HG02678 (cell line): ENCODE measurements around the gene EBP.
"Not testable (repeated sequence)": the region's sequence is repeated elsewhere in the genome, so short reads cannot be mapped to it uniquely, and the experiment has no call there.

Experiments
- ATAC-seq: cut with Tn5 transposase; IDR thresholded peaks from one replicate; pipeline ENCODE4 v1.9.1; 2021; ENCODE audit warnings: mild to moderate bottlenecking, moderate library complexity; ENCODE audit not compliant: unreplicated experiment

The EBP gene

DNA sequence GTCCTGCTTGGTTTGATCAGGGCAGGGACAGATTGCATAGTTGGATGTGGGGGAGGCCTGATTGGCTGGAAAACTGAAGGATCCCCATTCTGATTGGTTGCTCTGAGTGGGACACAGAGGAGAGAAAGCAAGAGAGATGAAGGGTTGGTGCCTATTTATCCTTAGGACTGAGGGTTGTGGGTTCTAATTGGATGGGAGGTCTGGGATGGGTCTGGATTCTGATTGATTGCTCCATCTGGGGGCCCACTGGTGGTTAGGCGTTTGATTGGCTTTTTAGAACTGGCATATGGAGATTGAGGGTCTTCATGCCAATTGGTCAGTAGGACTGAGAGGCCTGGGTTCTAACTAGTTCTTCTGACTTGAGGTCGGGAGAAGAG is 644 bp upstream of the EBP start:
- ATAC-seq: no peak

DNA sequence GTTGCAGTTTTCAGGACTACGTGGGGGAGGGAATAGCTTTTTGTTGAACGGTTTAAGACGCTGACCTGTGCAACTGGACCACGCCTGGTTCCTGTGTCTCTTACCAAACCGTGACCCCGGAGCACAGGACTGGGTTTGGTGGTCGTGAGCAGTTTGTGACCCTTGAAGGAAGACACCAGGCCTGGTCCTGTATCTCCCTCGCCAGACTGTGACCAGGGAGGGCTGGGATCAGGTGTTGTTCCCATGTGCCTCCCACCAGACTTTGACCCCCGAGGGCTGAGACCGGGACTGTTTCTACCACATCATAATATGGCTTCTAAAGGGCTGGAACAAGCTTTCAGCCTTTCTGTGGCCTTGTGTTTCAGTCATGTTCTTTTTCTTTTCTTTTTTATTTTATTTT is 683 bp downstream of the EBP start:
- no peak for ATAC-seq

DNA sequence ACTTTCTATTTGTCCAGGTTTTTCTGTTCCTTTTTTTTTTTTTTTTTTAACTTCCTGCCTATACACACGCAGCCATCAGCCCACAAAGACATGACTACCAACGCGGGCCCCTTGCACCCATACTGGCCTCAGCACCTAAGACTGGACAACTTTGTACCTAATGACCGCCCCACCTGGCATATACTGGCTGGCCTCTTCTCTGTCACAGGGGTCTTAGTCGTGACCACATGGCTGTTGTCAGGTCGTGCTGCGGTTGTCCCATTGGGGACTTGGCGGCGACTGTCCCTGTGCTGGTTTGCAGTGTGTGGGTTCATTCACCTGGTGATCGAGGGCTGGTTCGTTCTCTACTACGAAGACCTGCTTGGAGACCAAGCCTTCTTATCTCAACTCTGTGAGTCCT is 2.1 kb downstream of the EBP start:
- ATAC-seq: no peak

DNA sequence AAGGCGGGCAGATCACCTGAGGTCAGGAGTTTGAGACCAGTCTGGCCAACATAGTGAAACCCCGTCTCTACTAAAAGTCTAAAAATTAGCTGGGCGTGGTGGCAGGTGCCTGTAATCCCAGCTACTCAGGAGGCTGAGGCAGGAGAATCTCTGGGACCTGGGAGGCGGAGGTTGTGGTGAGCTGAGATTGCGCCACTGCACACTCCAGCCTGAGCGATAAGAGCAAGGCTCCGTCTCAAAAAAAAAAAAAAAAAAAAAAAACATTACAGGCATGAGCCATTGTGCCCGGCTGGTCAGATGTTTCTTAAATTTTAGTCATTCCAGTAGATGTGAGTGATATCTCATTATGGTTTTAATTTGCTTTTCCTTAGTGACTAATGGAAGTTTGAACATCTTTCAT is 4.2 kb downstream of the EBP start:
- ATAC-seq: not testable (repeated sequence)

DNA sequence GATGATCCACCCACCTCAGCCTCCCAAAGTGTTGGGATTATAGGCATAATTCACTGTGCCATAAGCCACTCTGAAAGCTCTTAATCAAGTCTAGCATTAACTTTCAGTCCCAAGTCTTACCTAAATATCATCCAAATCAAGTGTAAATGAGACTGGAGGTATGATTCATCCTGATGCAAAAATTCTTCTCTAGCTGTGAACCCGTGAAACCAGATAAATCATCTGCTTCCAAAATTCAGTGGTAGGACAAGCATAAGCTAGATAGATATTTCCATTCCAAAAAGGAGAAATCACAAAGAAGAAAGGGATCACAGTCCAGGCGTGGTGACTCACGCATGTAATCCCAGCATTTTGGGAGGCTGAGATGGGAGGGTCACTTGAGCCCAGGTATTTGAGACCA is 9.1 kb downstream of the EBP start:
- ATAC-seq: no peak

DNA sequence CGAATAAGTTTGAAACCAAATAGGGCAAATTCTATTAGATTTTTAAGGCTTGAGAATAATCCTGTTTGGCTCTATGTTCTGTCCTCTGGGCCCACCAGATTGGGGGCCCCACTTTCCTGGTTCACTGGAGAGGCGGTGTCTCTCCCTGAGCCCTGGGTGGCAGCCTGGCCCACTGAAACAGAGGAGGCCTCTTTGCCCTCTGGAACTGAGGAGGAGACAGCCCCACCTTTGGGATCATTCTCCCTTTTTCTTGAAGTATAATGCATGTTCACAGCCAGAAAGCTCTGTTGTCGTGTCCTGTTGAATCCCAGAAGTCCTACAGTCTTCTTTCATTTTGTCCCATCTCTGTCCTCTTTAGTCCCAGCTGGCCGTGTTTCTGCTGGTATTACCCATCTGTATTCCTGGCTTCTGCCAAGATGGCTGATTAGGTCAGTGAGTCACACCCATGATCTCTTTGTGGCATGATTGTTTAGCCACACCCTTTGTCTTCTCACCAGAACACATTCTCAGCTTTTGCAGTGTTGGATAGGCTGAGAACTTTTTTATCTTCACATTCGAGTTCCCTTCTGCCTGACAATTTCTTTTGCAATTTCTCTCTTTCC is 9.9 kb downstream of the EBP start:
- ATAC-seq: no peak

DNA sequence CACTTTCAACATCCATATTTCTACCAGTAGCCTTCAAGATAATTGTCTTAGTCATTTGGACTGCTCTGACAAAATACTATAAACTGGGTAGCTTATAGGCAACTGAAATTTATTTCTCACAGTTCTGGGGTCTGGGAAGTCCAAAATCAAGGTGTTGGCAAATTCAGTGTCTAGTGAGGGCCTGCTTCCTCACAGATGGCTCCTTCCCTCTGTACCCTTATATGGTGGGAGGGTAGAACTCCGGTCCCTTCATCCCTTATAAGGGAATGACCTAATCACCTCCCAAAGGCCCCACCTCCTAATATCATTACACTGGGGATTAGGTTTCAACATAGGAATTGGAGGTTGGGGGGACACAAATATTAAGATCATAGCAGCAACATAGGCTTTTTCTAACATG is 10.6 kb downstream of the EBP start:
- no peak for ATAC-seq

DNA sequence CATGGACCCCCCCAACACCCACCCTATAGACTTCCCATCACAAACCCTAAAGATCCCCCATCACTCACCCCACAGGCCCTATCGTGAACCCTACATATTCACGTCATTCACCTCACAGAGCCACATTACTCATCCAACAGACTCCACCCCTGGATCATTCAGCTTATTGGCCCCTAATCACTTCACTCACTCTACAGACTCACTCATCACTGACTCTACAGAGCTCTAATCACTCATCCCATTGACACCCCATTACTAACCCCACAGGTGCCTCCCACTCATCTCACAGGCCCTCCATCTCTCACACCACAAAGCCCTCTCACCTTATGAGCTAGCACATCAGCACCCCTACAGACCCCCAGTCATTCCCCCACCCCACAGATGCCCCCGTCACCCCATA is 11.6 kb downstream of the EBP start:
- no peak for ATAC-seq

DNA sequence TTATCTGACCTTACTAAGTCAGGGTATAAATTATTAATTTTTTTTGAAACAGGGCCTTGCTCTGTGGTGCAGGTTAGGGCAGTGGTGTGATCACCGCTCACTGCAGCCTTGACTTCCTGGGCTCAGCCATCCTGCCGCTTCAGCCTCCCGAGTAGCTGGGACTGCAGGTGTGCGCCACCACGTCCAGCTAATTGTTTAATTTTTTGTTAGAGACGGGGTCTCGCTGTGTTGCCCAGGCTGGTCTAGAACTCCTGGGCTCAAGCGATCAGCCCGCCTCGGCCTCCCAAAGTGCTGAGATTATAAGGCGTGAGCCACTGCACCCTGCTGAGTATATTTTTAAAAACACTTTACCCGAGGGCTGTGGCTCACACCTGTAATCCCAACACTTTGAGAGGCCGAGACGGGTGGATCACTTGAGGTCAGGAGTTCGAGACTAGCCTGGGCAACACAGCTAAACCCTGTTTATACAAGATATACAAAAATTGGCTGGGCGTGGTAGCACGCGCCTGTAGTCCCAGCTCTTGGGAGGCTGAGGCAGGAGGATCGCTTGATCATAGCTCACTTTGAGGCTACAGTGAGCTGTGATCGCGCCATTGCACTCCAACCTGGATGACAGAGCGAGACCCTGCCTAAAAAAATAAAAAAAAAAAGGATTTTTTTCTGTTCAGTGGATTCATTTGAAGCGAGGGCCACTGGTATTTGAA is 17.2 kb downstream of the EBP start:
- ATAC-seq: no peak

DNA sequence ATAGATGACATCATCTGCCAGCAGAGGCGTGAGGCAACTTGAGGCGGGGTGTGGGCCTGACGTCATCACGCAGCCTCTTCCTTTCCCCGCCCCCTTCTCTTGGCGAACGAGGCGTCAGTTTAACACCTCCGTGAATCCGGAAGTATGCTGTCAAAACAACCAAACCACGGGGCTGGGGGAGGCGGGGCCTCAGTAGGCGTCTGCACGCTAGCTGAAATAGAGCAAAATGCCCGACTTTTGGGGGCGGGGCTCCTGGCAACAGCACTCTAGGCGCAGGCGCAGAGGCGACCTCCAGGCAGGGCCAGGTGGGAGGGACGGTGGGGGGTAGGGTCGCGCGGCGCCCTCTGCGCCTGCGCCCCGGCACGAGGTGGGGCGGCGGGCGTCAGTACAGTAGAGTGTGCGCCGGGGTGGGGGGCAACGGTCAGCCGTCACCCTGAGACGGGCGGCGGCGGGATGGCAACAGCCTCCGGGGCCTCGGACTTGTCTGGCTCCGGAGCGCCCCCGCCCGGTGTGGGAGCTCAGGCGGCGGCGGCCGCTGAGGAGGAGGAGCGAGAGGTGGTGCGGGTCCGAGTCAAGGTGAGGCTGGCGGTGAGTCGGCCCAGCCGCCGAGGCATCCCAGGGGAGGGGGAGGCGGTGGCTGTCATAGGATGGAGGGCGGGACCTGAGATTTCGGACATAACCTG is 17.9 kb downstream of the EBP start, which contains the start of gene TBC1D25:
Gene TBC1D25, plus strand, starts transcription at position 370 of the 683 bp plus-strand sequence. Its CDS starts 84 bp downstream, at position 454.
- peak; percentile 86 for ATAC-seq

DNA sequence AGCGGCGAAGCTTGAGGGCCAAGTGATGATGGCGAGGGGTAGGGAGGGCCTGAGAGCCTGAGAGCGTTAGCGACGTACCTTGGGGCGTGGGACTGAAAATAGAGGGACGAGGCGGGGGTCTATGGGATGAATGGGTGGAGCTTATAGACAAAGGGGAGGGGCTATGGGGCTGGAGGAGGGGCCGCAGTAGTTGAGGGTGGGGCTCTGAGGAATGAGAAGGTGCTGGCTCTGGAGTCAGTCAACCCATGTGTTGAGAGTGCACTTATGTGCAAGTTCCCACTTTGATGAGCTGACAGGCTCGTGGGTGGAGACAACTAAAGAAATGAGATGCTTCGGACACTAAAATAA is 18.4 kb downstream of the EBP start:
- ATAC-seq: peak; percentile 30

DNA sequence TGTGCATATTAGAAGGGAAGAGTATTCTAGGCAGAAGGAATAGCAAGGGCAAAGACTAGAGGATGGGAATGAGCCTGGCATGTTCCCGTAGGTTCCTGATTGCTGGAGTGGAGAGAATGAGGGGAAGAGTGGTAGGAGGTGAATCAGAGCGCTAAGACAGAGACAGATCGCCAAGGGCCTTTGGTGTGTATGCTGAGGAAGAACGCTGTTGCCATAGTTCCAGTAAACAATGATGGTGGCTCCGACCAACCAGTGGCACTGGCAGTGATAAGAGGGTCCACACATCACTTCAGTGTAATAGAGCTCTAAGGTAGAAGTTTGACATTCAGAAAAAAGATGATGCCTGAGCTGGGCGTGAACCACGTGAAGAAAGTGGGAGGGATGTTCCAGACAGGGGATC is 18.9 kb downstream of the EBP start:
- no peak for ATAC-seq

DNA sequence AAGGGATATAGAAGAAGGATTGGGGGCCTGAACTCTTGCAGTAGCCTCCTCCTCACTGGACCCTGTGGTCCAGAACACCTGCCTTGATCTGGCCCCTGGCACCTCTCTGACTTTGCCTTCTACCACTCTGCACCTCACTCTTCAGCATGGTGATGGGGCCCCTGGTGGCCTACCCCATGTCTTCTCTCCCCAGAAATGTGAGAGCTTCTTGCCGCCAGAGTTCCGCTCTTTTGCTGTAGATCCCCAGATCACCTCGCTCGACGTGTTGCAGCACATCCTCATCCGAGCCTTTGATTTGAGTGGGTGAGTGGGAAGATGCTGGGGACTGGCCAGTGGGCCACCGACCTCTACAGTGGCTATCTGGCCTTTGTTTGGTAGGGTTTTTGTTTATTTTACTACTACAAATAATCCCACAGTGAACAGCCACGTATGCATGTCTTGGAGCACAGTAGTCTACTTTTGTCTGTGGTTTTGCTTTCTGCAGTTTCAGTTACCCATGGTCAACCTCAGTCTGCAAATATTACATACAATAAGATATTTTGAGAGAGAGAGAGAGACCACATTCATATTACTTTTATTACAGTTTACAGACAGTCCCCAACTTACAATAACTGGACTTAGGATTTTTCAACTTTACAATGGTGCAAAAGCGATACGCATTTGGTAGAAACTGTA is 19.7 kb downstream of the EBP start:
- ATAC-seq: no peak

DNA sequence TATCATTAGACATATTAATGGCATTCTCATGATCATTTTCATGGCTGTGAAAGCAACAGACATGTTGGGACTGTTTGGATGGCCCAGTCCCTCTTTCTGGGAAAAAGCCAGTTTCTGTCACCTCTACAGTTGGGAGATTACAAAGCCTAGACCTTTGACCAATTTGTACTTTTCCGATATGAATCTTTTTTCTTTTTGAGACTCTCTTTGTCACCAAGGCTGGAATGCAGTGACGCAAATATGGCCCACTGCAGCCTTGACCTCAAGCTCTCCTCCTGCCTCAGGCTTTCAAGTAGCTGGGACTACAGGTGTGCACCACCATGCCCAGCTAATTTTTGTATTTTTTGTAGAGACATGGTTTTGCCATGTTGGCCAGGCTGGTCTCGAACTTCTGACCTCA is 27.3 kb downstream of the EBP start:
- no peak for ATAC-seq

DNA sequence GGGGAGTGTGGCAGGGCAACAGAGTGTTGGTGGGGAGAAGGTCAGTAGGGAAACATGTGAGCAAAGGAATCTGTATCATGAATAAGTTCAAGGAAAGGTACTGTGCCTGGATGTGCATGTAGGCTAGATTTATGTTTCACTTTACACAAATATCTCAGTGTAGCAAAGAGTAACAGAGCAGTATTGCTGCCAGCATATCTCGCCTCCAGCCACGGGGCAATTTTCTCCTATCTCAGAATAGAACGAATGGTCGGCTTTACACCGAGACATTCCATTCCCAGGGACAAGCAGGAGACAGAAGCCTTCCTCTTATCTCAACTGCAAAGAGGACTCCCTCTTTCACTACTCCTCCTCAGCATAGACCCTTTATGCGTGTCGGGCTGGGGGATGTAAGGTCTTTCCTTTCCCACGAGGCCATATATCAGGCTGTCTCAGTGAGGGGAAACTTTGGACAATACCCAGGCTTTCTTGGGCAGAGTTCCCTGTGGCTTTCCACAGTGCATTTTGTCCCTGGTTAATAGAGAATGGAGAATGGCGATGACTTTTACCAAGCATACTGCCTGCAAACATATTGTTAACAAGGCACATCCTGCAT is 34.2 kb downstream of the EBP start:
- not testable (repeated sequence) for ATAC-seq

DNA sequence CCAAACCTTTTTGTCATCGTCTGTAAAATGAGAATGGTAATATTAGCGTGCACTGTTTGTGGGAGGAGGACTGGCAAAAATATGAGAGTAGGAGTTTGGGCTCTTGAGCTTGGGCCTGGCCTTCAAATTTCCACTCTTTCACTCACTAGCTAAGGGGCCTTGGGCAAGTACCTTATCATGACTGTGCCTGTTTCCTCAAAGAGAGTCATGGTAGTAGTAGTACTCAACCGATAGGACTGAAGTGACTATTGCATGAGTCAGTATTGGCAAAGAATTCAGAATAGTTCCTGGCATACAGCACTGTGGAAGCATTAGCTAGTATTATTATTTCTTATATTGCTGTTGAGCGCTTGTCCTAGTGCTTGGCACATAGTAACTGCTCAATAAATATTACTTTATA is 36.7 kb downstream of the EBP start:
- ATAC-seq: no peak

DNA sequence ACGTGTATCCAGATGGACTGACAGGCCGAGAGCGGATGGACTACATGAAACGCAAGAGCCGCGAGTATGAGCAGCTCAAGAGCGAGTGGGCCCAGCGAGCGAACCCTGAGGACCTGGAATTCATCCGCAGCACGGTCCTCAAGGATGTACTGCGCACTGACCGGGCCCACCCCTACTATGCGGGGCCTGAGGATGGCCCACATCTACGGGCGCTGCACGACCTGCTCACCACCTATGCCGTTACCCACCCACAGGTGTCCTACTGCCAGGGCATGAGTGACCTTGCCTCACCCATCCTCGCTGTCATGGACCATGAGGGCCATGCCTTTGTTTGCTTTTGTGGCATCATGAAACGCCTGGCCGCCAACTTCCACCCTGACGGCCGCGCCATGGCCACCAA is 38.0 kb downstream of the EBP start:
- ATAC-seq: no peak

DNA sequence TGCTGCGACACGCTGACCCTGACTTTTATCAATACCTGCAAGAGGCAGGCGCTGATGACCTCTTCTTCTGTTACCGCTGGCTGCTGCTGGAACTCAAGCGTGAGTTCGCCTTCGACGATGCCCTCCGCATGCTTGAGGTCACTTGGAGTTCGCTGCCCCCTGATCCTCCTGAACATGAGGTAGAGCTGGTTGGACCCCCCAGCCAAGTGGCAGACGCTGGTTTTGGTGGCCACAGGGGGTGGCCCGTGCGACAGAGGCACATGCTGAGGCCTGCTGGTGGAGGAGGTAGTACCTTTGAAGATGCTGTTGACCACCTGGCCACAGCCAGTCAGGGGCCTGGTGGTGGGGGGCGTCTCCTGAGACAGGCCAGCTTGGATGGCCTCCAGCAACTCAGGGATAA is 38.4 kb downstream of the EBP start:
- no peak for ATAC-seq

DNA sequence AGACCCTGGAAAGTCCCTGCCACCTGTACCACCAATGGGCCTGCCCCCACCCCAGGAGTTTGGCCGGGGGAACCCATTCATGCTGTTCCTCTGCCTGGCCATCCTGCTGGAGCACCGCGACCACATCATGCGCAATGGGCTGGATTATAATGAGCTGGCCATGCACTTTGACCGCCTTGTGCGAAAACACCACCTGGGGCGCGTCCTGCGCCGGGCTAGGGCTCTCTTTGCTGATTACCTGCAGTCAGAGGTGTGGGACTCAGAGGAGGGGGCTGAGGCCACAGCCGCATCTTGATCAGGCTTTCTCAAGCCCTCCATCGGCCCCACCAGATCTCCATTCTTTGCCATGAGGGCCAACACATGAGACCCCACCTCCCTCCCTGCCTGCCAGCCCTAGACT is 39.1 kb downstream of the EBP start:
- no peak for ATAC-seq

DNA sequence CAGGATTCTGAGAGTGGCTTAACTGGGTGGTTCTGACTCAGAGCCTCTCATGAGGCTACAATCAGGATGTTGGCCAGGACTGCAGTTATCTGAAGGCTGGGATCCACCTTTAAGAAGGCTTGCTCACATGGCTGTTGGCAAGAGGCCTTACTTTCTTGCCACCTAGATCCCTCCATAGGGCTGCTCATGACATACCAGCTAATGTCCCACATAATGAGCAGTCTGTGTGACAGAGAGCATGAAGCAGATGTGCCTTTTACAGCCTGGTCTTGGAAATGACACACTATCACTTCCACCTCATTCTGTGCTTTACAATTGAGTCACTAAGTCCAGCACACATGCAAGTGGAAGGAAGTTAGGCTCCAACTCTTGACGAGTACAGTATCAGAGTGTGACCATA is 48.4 kb downstream of the EBP start:
- ATAC-seq: peak; percentile 37

DNA sequence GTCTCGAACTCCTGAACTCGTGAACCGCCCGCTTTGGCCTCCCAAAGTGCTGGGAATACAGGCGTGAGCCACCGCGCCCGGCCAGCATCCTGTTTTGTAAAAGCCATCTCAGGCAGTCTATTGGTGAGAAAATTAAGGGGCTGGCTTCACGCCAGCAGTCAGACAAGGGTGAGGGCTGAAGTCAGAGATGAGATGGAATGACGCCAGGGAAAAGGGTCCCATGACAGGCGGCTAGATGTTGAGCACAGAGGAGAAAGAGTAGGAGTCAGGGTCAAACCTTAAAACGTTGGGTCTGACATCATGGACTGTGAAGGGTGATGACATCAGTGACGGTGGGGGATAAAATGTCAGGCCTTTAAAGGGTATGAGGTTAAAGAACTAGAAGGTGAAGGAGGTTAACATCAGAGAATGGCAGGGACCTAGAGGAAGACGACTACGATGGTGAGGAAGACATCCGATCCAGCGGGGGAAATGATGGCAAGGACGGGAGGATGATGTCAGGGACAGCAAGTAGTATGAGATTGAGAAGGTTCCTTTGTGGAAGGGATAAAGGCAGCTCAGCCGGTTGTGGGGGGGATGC is 52.2 kb downstream of the EBP start:
- ATAC-seq: no peak
